ENCODE data around the gene EXD1.

The EXD1 gene

DNA sequence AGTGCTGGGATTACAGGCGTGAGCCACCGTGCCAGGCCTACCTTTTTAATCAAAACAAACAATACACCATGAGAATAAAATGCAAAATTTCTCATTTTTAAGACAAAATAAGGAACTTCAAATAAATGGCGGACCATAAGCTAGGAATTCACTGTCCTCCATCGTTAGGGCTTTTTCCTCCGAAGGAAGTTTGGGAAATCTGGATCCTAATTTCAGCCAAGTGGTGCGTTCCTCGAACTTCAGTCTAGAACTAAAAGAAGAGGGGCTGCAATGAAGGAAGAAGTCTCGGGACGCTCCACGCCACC is 260 bp downstream of the EXD1 start:
- no peak for FAIRE-seq
- no peak for DNase-seq (ENCODE audit: insufficient read length, low spot score)
- TF ChIP-seq, protein P1, sequence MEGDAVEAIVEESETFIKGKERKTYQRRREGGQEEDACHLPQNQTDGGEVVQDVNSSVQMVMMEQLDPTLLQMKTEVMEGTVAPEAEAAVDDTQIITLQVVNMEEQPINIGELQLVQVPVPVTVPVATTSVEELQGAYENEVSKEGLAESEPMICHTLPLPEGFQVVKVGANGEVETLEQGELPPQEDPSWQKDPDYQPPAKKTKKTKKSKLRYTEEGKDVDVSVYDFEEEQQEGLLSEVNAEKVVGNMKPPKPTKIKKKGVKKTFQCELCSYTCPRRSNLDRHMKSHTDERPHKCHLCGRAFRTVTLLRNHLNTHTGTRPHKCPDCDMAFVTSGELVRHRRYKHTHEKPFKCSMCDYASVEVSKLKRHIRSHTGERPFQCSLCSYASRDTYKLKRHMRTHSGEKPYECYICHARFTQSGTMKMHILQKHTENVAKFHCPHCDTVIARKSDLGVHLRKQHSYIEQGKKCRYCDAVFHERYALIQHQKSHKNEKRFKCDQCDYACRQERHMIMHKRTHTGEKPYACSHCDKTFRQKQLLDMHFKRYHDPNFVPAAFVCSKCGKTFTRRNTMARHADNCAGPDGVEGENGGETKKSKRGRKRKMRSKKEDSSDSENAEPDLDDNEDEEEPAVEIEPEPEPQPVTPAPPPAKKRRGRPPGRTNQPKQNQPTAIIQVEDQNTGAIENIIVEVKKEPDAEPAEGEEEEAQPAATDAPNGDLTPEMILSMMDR (IDR thresholded peaks at IDR 0.05; ENCODE audit: insufficient read depth, missing control alignments): no peak

DNA sequence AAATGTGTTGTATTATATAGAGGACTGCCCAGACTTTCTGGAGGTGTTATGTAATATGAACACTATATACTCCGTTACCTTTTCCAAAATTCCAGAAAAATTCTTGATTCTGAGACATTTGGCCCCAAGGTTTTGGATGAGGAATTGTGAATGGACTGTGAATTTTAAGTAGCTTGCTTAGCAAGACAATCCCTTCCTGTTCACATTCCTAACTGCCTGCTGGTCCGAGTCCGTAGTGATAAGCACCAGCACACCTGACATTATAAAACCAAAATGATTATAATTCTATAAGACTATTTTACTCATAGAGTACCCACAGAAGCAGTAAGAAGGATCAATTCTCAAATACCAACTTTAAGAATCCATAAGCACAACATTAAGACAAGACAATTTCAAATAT is 11.2 kb downstream of the EXD1 start:
- no peak for DNase-seq (ENCODE audit: insufficient read length, low spot score)
- no peak for FAIRE-seq
- TF ChIP-seq, protein P1 (IDR thresholded peaks at IDR 0.05; ENCODE audit: insufficient read depth, missing control alignments): no peak

DNA sequence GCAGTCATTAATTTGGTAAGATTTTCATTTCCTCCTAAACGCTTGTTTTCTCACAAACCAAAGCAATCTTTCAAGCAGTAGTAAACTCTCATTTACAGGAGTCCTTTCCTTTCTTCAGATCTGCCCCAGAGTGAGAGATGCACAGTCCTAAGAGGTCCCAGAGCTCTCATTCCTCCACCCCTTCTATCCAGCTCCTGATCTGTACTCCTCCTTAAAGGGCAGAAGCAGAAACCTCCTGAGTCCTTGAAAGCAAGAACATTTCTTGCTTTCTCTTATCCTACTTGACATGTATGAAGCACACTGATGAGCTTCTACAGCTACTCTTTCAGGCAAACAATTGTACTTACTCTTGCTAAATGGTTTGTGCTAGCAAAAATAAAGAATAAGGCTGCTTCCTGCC is 11.7 kb downstream of the EXD1 start:
- FAIRE-seq (no peak), DNase-seq (ENCODE audit: insufficient read length, low spot score) (no peak)
- TF ChIP-seq, protein P1 (IDR thresholded peaks at IDR 0.05; ENCODE audit: insufficient read depth, missing control alignments): no peak

DNA sequence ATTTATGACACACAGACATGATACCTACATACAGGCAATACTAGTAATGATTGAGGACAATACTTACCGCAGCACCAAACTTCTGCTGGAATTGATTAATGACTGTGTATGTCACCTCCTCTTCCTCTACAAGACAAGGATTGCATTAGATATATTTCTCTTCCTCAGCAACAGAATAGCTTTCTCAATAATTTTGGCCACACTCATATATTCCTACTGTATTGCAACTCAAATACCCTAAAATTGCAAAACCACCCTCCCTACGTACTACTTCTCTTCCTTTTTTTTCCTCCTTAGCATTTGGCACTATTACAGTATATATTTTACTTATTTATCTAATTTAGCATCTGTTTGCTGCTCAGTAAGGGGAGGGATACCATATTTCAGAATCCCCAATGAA is 14.8 kb downstream of the EXD1 start:
- DNase-seq (ENCODE audit: insufficient read length, low spot score) (no peak), FAIRE-seq (no peak)
- TF ChIP-seq, protein P1 (IDR thresholded peaks at IDR 0.05; ENCODE audit: insufficient read depth, missing control alignments): no peak

DNA sequence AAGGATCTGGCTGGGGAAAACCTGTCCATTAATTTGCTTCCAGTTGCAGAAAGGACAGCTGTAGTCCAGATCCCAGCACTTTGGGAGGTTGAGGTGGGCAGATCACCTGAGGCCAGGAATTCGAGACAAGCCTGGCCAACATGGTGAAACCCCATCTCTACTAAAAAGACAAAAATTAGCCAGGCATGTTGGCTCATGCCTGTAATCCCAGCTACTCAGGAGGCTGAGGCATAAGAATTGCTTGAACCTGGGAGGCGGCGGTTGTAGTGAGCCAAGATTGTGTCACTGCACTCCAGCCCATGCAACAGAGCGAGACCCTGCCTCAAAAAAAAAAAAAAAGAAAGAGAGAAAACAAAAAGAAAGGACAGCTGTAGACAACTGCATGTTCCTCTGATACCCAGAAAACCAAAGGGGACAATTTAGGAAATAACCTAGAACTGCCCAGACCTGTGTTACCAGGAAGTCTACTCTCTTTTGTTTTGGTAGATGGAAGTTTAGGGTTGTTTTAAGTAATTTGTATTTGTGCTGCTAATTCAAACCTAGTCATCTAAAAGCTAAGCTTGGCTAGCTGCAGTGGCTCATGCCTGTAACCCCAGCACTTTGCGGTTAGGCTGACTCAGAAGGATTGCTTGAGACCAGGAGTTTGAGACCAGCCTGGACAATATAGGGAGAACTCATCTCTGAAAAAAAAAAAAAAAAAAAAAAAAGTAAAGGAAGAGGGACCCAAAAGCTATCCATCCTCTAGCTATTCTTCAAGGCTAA is 22.7 kb downstream of the EXD1 start:
- DNase-seq (ENCODE audit: insufficient read length, low spot score) (no peak), FAIRE-seq (no peak)
- TF ChIP-seq, protein P1 (IDR thresholded peaks at IDR 0.05; ENCODE audit: insufficient read depth, missing control alignments): no peak

DNA sequence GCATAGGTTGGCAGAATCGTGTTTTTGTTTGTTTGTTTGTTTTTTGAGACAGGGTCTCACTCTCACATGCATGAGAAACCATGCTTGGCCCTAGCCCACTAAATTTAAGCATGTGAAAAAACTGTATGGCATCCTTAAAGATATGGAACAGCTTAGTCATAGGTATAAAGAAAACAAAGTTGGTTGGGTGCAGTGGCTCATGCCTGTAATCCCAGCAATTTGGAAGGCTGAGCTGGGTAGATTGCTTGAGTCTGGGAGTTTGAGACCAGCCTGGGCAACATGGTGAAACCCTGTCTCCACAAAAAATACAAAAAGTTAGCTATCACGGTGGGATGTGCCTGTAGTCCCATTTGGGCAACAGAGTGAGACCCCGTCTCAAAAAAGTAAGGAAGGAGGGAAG is 25.2 kb downstream of the EXD1 start:
- no peak for DNase-seq (ENCODE audit: insufficient read length, low spot score)
- FAIRE-seq: no peak
- TF ChIP-seq, protein P1 (IDR thresholded peaks at IDR 0.05; ENCODE audit: insufficient read depth, missing control alignments): no peak

DNA sequence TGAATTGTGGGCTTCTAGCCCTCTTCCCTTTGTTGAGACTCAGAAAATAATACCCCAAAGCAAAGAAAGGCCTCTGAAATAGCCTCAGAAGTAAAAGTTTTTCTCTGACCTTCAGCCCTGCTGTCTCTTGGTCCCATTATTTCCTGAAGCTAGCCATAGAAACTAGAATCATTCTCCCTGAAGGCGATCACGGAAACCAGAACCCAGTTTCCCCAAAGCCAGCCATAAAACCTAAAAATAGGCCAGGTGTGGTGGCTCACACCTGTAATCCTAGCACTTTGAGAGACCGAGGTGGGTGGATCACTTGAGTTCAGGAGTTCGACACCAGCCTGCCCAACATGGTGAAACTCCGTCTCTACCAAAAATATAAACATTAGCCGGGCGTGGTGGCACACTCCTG is 27.2 kb downstream of the EXD1 start:
- TF ChIP-seq, protein P1 (IDR thresholded peaks at IDR 0.05; ENCODE audit: insufficient read depth, missing control alignments): no peak
- DNase-seq (ENCODE audit: insufficient read length, low spot score) (no peak), FAIRE-seq (no peak)
